GM19455 (cell line): Measurements from ENCODE around the gene USP34.
"Not testable (repeated sequence)": the region's sequence is repeated elsewhere in the genome, so short reads cannot be mapped to it uniquely, and the experiment has no call there.

ENCODE experiments used
- ATAC-seq: cut with Tn5 transposase; IDR thresholded peaks from one replicate; pipeline ENCODE4 v1.9.1; 2021; ENCODE audit not compliant: unreplicated experiment

USP34 gene

GRCh38 chr2:61165946-61166345 lies 304.9 kb downstream of the USP34 start:
- no peak for ATAC-seq

- not testable (repeated sequence) for ATAC-seq
Measured at GRCh38 chr2:61165082-61165481, 305.8 kb downstream of the USP34 start.

GRCh38 chr2:61162721-61163120 lies 308.2 kb downstream of the USP34 start:
- ATAC-seq: no peak

- no peak for ATAC-seq
Measured at GRCh38 chr2:61161888-61162287, 309.0 kb downstream of the USP34 start, which contains the start of gene C2orf74. TSS of gene C2orf74 (plus strand) at chr2:61162188. CDS start at chr2:61162515, 327 bp downstream.

- ATAC-seq: no peak
Measured at GRCh38 chr2:61158356-61158955, 312.4 kb downstream of the USP34 start.

GRCh38 chr2:61157371-61158003 lies 313.4 kb downstream of the USP34 start:
- ATAC-seq: no peak

- ATAC-seq: no peak
Measured at GRCh38 chr2:61151436-61151835, 319.5 kb downstream of the USP34 start.

GRCh38 chr2:61149074-61149473 lies 321.8 kb downstream of the USP34 start:
- no peak for ATAC-seq

- ATAC-seq: not testable (repeated sequence)
Measured at GRCh38 chr2:61148091-61148490, 322.8 kb downstream of the USP34 start.

GRCh38 chr2:61145990-61146389 lies 324.9 kb downstream of the USP34 start:
- ATAC-seq: no peak

GRCh38 chr2:61144697-61145268 lies 326.1 kb downstream of the USP34 start:
- peak; percentile 95 for ATAC-seq

GRCh38 chr2:61141151-61141550 lies 329.7 kb downstream of the USP34 start:
- no peak for ATAC-seq

GRCh38 chr2:61138859-61139258 lies 332.0 kb downstream of the USP34 start:
- ATAC-seq: no peak
